ENCODE data around the gene CMBL.

The CMBL gene

GRCh38 chr5:10329820-10330481 lies 22.2 kb upstream of the CMBL start:
- H3K27ac ChIP-seq: peak overlapping the region; percentile 61
- H3K36me3 ChIP-seq (ENCODE audit: insufficient read depth, low read length): no peaks in the 10 kb centered on the region
- no peak for DNase-seq (ENCODE audit: low read depth, low spot score)
- H3K4me3 ChIP-seq: peak overlapping the region; percentile 30; the same call in 1 of the 2 replicates
- TF ChIP-seq EZH2 (IDR thresholded peaks at IDR 0.05) (no peak), POLR2AphosphoS5 (IDR thresholded peaks at IDR 0.05; ENCODE audit: borderline replicate concordance, low read depth, low read length) (peak; percentile 40; the same call in 1 of the 2 replicates)
- H3K9ac ChIP-seq (ENCODE audit: insufficient read length): no peak overlapping the region
- H3K9me3 ChIP-seq (ENCODE audit: low read depth, low read length): no peaks in the 10 kb centered on the region

- no peak for TF ChIP-seq FOXP2 (optimal IDR thresholded peaks at IDR 0.05; ENCODE audit: control extremely low read depth, extremely low read length, insufficient read depth)
- no peak for TF ChIP-seq EZH2 (IDR thresholded peaks at IDR 0.05)
- TF ChIP-seq POLR2AphosphoS5 (IDR thresholded peaks at IDR 0.05; ENCODE audit: borderline replicate concordance, low read depth, low read length): no peak
- Histone ChIP-seq H3K9ac (ENCODE audit: insufficient read length) (no peak overlapping the region), H3K4me3 (peak overlapping the region; percentile 30; the same call in 1 of the 2 replicates), H3K27ac (peak overlapping the region; percentile 61; the same call in 1 of the 2 replicates), H3K36me3 (ENCODE audit: insufficient read depth, low read length) (no peaks in the 10 kb centered on the region), H3K9me3 (ENCODE audit: low read depth, low read length) (no peaks in the 10 kb centered on the region)
- no peak for DNase-seq (ENCODE audit: low read depth, low spot score)
These were observed 21.7 kb upstream of the CMBL start for GRCh38 chr5:10329446-10329819.

- H3K36me3 ChIP-seq (ENCODE audit: insufficient read depth, low read length): no peaks in the 10 kb centered on the region
- no peak overlapping the region for H3K9ac ChIP-seq (ENCODE audit: insufficient read length)
- no peak overlapping the region for H3K27ac ChIP-seq
- no peak for DNase-seq (ENCODE audit: low read depth, low spot score)
- no peak overlapping the region for H3K4me3 ChIP-seq
- H3K9me3 ChIP-seq (ENCODE audit: low read depth, low read length): no peaks in the 10 kb centered on the region
- TF ChIP-seq FOXP2 (optimal IDR thresholded peaks at IDR 0.05; ENCODE audit: control extremely low read depth, extremely low read length, insufficient read depth): no peak
- TF ChIP-seq EZH2 (IDR thresholded peaks at IDR 0.05): no peak
- no peak for TF ChIP-seq POLR2AphosphoS5 (IDR thresholded peaks at IDR 0.05; ENCODE audit: borderline replicate concordance, low read depth, low read length)
These were observed 20.6 kb upstream of the CMBL start for GRCh38 chr5:10328323-10328722.

- no peak for DNase-seq (ENCODE audit: low read depth, low spot score)
- no peak for TF ChIP-seq FOXP2 (optimal IDR thresholded peaks at IDR 0.05; ENCODE audit: control extremely low read depth, extremely low read length, insufficient read depth)
- TF ChIP-seq EZH2 (IDR thresholded peaks at IDR 0.05): no peak
- no peak for TF ChIP-seq POLR2AphosphoS5 (IDR thresholded peaks at IDR 0.05; ENCODE audit: borderline replicate concordance, low read depth, low read length)
- H3K36me3 ChIP-seq (ENCODE audit: insufficient read depth, low read length): no peaks in the 10 kb centered on the region
- H3K9ac ChIP-seq (ENCODE audit: insufficient read length): no peak overlapping the region
- H3K9me3 ChIP-seq (ENCODE audit: low read depth, low read length): no peaks in the 10 kb centered on the region
- peak overlapping the region; percentile 76; the same call in 1 of the 2 replicates for H3K27ac ChIP-seq
- H3K4me3 ChIP-seq: no peak overlapping the region
These were observed 17.0 kb upstream of the CMBL start for GRCh38 chr5:10324518-10325370.

- H3K9me3 ChIP-seq (ENCODE audit: low read depth, low read length): no peaks in the 10 kb centered on the region
- no peaks in the 10 kb centered on the region for H3K36me3 ChIP-seq (ENCODE audit: insufficient read depth, low read length)
- H3K9ac ChIP-seq (ENCODE audit: insufficient read length): peak overlapping the region; percentile 43
- DNase-seq (ENCODE audit: low read depth, low spot score): no peak
- no peak for TF ChIP-seq POLR2AphosphoS5 (IDR thresholded peaks at IDR 0.05; ENCODE audit: borderline replicate concordance, low read depth, low read length)
- TF ChIP-seq FOXP2 (optimal IDR thresholded peaks at IDR 0.05; ENCODE audit: control extremely low read depth, extremely low read length, insufficient read depth): no peak
- TF ChIP-seq EZH2 (IDR thresholded peaks at IDR 0.05): no peak
- peak overlapping the region; percentile 76 for H3K27ac ChIP-seq
- H3K4me3 ChIP-seq: no peak overlapping the region
These were observed 16.1 kb upstream of the CMBL start for GRCh38 chr5:10323588-10324488.

- H3K4me3 ChIP-seq: no peak overlapping the region
- H3K9ac ChIP-seq (ENCODE audit: insufficient read length): no peak overlapping the region
- no peak overlapping the region for H3K27ac ChIP-seq
- no peaks in the 10 kb centered on the region for H3K36me3 ChIP-seq (ENCODE audit: insufficient read depth, low read length)
- no peak for TF ChIP-seq FOXP2 (optimal IDR thresholded peaks at IDR 0.05; ENCODE audit: control extremely low read depth, extremely low read length, insufficient read depth)
- TF ChIP-seq POLR2AphosphoS5 (IDR thresholded peaks at IDR 0.05; ENCODE audit: borderline replicate concordance, low read depth, low read length): no peak
- no peak for TF ChIP-seq EZH2 (IDR thresholded peaks at IDR 0.05)
- no peaks in the 10 kb centered on the region for H3K9me3 ChIP-seq (ENCODE audit: low read depth, low read length)
- no peak for DNase-seq (ENCODE audit: low read depth, low spot score)
These were observed 14.2 kb upstream of the CMBL start for GRCh38 chr5:10321882-10322281.

GRCh38 chr5:10320793-10321192 lies 13.1 kb upstream of the CMBL start:
- H3K4me3 ChIP-seq: no peak overlapping the region
- no peaks in the 10 kb centered on the region for H3K36me3 ChIP-seq (ENCODE audit: insufficient read depth, low read length)
- no peak overlapping the region for H3K9ac ChIP-seq (ENCODE audit: insufficient read length)
- no peak for DNase-seq (ENCODE audit: low read depth, low spot score)
- no peaks in the 10 kb centered on the region for H3K9me3 ChIP-seq (ENCODE audit: low read depth, low read length)
- no peak for TF ChIP-seq POLR2AphosphoS5 (IDR thresholded peaks at IDR 0.05; ENCODE audit: borderline replicate concordance, low read depth, low read length)
- H3K27ac ChIP-seq: no peak overlapping the region
